GM21723 (cell line): ENCODE results near the gene MAML3.
A peak's percentile ranks its signal among the peaks of the same experiment; 100 is the strongest.

Experiments used
- ATAC-seq: cut with Tn5 transposase; IDR thresholded peaks from one replicate; pipeline ENCODE4 v1.9.1; 2021; ENCODE audit warnings: mild to moderate bottlenecking, moderate library complexity; ENCODE audit not compliant: unreplicated experiment

The MAML3 gene

GRCh38 chr4:139768896-139769295, 385.1 kb downstream of the MAML3 start:
- no peak for ATAC-seq

- no peak for ATAC-seq
Measured at GRCh38 chr4:139768366-139768765, 385.6 kb downstream of the MAML3 start.

GRCh38 chr4:139767585-139767984, 386.4 kb downstream of the MAML3 start:
- no peak for ATAC-seq

- no peak for ATAC-seq
Measured at GRCh38 chr4:139767168-139767567, 386.8 kb downstream of the MAML3 start.

DNA sequence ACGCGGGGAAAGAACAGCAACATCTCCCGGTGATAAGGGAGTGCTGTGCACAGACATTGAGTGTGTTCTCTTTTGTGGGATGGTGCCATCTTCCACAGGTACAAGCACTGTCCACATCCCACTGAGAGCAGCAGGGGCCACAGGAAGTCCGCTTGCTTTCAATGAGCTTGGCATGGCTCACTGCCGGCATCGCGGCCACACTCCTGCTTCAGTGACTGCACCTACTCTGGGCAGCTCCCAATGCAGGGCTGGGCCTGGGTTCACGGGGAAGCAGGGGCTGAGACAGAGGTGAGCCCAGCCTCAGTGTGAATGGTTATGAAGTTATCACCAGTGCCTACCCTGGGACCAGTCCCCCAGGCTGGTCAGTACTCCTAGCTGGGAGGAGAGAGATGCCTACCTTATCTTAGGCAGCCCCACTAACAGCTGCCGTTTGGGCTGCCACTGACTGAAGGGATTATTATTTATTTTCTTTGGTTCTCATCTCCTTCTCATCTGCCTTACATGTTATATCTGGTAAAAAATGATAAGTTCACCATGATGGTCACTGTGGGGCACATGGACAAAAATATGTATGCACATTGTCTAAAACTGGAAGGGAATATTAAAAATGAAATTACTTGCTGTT, 389.2 kb downstream of the MAML3 start:
- no peak for ATAC-seq

DNA sequence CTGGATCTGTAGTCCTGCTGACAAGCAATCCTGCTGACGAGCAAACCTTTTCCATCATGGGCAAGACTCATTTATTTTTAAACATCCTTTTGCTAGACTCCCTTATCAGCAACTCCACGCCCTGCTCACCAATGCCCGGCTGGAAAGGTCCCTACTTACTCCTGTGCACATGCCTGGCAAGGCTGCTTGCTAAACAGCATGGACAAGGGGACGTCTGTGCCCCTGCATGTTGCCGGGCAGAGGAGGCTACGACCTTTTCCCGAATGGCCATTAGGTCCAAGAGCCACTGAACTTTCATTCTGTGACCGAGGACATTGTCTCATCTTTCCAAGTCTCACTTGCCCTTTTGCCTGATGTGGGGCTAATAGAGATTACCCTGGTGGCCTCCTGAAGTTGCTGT, 389.8 kb downstream of the MAML3 start:
- no peak for ATAC-seq

DNA sequence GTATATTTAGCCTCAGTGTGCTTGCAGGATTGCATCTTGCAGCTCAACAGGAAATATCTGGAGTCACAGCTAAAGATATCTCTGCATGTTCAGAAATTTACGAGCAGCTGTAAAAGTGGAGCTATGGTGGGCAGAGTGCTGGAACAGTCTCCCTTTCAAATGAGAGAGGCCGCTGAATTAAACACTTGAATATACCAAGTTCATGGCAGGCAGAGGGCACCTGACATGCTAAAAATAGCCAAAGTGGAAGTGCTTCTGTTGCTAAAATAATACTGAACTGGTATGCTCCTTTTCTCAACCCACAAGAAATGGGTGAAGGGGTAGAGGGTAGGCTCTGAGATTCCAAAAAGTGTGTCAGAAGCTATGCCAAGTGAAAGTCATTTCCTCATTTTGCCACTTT, 390.3 kb downstream of the MAML3 start:
- ATAC-seq = no peak

- no peak for ATAC-seq
Measured at GRCh38 chr4:139763205-139763604, 390.8 kb downstream of the MAML3 start.

GRCh38 chr4:139762720-139763119, 391.3 kb downstream of the MAML3 start:
- no peak for ATAC-seq

DNA sequence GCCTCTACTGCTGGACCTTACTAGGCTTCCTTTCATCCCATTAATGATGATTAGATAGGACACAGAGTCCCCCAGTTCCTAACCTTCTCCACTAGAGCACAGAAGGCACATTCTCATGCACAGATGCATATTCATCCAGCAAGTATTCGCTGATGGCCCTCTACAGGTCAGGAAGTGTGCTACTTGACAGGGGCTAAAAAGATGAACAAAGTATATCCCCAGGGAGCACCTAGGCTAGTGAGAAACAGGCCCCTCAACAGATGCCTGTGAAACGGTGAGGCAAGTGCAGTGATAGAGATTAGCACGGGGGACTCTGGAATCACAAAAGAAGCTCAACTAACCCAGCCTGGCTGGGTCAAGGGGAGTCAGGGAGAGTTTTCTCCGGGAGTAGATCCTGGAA, 392.5 kb downstream of the MAML3 start:
- peak; percentile 62 for ATAC-seq

- ATAC-seq = no peak
Measured at GRCh38 chr4:139760567-139760966, 393.4 kb downstream of the MAML3 start.

- no peak for ATAC-seq
Measured at GRCh38 chr4:139759097-139759496, 394.9 kb downstream of the MAML3 start.

DNA sequence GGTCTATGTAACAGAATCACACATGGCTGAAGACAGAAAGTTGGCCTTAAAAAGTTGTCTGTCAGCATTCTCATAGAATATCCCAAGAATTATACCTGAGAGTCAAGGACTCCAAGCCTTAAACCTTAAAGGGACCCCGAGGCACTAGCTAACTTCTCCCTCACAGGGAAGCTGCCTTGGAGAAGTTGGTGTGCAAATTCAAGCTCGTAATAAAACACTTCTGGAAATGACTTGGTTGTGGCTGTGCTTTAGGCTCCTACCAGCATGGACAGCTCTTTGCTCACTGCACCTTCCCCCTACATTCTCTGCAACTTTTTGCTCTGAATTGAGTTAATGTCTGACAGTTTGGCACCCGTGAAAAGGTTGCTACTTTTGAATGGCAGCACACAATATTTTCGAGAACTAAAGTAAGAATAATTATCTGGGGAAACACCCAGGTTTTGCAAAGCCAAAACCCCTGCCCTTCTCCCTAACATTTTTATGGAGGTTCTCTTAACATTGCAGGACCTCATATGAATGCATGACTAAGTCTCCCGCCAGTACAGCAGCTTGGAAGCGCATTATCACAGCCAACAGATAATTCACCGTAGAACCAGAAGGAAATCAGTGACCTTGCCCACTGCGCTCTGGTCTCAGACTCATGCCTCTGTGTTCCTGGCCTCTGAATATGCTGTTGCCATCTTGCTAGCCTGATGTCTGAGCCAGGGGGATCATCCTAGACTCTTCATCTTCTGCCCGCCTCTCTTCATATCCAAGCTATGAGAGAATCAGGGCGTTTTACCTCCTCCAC, 397.4 kb downstream of the MAML3 start:
- ATAC-seq = no peak

GRCh38 chr4:139754938-139755337, 399.0 kb downstream of the MAML3 start:
- ATAC-seq = no peak

DNA sequence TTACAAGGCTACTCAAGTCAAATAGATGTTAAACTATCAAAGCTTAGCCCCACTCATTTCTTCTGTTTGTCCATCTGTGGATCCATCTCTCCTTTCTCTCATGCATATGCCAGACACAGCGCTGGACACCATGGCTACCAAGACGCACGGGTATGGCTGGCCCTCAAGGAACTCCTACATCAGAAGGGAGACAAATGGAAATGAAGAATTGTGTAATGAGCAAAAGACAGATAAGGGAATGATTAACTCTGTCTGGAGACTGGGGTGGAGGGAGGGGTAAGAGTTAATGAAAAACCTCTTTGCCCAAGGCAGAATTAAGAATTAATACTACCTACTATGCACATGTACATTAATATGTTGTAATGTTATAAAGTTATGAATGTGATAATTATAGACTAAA, 400.3 kb downstream of the MAML3 start:
- ATAC-seq = no peak

GRCh38 chr4:139749835-139750498, 404.0 kb downstream of the MAML3 start:
- ATAC-seq = no peak

DNA sequence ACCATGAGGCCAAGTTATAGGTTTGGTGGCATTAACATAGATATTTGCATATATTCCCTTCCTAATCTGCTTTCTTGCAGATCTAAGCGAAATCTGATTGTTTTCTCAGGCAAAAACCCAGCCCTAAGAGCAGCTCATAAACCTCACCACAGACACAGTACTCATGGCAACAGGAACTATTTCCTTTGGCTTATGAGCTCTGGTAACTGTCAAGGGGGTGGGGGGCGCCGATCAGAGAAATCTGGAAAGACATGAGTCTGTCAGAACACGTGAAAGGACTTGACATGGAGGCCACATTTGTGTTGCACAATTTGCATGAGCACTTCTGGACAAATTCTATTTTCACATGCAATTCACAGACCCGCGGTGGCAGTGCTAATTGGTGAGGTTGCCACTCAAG, 404.6 kb downstream of the MAML3 start:
- ATAC-seq = no peak

DNA sequence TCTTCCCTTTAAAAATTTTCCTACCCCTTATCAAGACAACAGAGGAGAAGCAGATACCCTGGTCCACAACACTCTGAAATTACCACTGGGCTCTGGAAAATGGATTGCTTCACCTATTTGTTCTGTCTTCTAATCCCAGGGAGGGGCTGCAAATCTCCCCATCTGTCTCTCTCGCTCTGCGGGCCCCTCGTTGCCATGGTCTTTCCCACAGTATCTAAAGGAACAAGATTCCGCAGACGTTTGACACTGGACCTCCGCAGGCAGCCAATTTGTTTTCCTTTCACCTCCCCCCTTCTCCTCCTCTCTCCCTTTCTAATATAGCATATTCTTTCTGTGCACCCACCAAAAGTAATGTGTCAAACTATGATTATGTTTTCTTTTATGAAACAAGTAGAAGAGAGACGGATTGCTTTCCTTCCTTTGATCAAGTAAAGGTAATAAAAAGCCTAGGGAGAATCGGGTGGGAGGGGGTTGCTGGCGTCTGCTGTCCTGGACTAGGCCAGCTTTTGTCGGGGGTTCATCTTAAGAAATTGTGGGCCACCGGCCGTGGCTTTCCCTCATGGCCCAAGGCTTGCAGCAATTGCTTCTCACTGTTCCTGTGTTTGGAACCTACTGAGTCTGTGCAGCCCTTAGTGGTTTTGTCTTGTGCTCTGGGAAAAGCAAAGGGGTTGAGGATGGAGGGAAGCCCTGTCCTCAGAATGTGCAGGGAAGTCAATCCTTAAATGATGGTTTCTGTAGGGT, 407.4 kb downstream of the MAML3 start:
- ATAC-seq = no peak

DNA sequence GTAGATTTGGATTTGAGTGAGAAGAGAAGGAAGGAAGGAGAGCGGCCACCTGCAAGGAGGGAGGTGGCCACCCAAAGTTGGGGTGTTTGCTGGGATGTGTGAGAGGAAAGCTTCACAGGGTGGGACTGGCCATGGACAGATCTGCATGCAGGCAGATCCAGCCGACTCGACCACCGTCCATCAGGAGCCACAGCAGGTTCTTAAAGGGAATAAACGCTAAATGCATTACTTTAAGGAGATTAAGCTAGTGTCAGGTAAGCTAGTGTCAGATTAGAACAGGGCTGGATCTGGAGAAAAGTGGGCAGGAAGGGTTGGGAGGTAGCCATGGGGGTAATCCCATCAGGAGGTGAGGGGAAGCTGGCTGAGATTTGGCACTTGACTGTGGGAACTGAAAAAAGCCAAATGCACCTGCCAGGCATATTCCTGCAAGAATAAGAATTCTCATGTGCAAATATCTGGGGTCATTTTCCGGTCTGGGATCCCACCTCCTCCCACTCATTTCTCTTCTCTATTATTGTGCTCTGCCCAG, 408.8 kb downstream of the MAML3 start:
- no peak for ATAC-seq

GRCh38 chr4:139744232-139744631, 409.8 kb downstream of the MAML3 start:
- ATAC-seq = no peak

GRCh38 chr4:139743027-139743426, 411.0 kb downstream of the MAML3 start:
- ATAC-seq = no peak
